Measurements from ENCODE around the gene MELTF. TPM values are rescaled to one million over a fixed set of nuclear protein-coding genes. Genes with fewer than 3 reads are reported as not detected.

Gene MELTF
- polyA plus RNA-seq, 1 experiment = 1.8 TPM

DNA sequence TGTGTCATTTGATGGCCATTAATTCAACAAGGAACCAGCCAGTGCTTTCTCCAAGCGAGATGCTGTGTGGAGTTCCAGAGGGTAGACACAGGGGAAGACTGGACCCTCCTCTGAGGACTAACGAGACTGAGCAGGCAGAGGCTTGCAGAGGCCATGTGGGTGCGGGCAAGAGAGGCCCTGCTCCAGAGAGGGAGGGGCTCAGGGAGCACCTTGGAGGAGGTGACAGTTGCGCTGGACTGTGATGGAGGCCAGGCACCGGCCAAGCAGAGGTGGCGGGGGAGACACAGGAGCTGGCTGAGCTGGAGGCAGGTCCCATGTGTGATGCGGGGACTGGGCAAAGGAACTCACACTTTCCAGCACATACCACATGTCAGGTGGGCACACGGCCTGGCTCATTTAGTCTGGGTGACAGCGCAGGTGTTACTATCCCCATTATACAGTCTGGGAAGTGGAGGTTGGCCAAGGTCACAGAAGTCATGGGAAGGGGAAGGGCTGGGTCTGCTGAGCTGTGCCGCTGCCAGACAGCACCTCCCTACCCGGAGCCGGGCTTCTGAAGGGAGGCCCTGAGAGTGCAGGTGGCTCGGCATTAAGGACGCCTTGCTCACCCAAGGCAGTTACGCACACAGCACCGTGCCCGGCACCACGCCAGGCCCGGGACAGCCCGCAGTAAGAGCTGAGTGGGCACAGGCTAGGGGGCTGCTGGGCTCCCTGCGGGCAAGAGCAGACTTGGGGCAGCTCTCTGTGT lies 3.7 kb downstream of the MELTF start:
- Histone ChIP-seq H3K4me3 (ENCODE audit: low read depth, low read length) (no peak overlapping the region), H3K27me3 (ENCODE audit: control insufficient read depth, insufficient read depth, low read length) (peaks cover 8% of the 10 kb centered on the region), H3K36me3 (ENCODE audit: control insufficient read depth, insufficient read depth, low read length) (no peaks in the 10 kb centered on the region)
- POLR2A ChIA-PET = no interaction called here
- DNase-seq (ENCODE audit: low read depth) = no peak
- TF ChIP-seq, protein P1, sequence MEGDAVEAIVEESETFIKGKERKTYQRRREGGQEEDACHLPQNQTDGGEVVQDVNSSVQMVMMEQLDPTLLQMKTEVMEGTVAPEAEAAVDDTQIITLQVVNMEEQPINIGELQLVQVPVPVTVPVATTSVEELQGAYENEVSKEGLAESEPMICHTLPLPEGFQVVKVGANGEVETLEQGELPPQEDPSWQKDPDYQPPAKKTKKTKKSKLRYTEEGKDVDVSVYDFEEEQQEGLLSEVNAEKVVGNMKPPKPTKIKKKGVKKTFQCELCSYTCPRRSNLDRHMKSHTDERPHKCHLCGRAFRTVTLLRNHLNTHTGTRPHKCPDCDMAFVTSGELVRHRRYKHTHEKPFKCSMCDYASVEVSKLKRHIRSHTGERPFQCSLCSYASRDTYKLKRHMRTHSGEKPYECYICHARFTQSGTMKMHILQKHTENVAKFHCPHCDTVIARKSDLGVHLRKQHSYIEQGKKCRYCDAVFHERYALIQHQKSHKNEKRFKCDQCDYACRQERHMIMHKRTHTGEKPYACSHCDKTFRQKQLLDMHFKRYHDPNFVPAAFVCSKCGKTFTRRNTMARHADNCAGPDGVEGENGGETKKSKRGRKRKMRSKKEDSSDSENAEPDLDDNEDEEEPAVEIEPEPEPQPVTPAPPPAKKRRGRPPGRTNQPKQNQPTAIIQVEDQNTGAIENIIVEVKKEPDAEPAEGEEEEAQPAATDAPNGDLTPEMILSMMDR (IDR thresholded peaks at IDR 0.05; ENCODE audit: insufficient read depth, low read depth, low read length) = no peak
- CTCF ChIA-PET = interaction anchor here (0.6 to 0.9 kb wide), 2 partner anchors 23 to 192 kb away, joined by 3 to 4 read pairs; no protein-coding TSS in a partner anchor

DNA sequence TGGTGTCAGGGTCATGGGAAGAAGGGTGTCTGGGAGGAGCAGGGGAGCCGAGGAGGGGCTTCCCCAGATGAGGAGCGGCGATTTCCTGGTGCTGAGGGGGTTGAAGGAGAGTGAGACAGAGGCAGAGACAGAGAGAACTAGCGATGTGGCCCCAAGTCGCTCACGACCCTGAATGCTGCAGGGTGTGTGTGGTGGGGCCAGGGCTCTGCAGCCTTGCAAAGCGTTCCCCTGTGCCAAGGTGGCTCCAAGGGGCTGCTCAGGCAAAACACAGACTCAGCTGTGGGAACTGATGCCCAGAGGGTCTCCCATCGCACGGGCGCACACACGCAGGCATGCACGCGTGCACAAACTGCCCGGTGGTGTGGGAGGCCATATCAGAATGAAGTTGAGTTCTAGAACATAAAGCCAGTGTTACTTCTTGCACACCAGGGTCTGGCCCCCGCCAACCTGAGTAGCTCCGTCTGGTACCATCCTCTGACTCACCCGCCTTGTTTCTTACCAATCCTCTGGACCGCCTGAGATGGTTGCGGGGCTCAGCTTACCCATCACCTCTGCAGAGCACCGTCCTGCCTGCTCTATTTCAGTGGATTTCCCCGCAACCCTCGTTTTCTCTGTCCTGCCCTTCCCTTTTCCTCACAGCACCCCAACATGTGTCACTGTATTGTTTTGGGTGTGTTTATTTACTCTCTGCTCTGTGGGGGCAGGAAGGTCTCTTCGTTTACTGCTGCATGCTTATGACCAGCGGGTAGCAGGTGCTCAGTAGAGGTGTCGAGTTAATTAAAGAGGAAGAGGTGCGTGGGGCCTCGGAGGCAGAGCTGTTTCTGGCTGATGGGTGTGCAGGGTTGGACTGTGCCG lies 4.5 kb downstream of the MELTF start:
- no peak for DNase-seq (ENCODE audit: low read depth)
- CTCF ChIA-PET = interaction anchor here (0.9 to 1.7 kb wide), 2 partner anchors 21 to 22 kb away, joined by 4 to 5 read pairs; no protein-coding TSS in a partner anchor
- H3K27me3 ChIP-seq (ENCODE audit: control insufficient read depth, insufficient read depth, low read length) = peaks cover 8% of the 10 kb centered on the region
- no peaks in the 10 kb centered on the region for H3K36me3 ChIP-seq (ENCODE audit: control insufficient read depth, insufficient read depth, low read length)
- TF ChIP-seq, protein P1 (IDR thresholded peaks at IDR 0.05; ENCODE audit: insufficient read depth, low read depth, low read length) = no peak
- H3K4me3 ChIP-seq (ENCODE audit: low read depth, low read length) = no peak overlapping the region
- POLR2A ChIA-PET = no interaction called here

DNA sequence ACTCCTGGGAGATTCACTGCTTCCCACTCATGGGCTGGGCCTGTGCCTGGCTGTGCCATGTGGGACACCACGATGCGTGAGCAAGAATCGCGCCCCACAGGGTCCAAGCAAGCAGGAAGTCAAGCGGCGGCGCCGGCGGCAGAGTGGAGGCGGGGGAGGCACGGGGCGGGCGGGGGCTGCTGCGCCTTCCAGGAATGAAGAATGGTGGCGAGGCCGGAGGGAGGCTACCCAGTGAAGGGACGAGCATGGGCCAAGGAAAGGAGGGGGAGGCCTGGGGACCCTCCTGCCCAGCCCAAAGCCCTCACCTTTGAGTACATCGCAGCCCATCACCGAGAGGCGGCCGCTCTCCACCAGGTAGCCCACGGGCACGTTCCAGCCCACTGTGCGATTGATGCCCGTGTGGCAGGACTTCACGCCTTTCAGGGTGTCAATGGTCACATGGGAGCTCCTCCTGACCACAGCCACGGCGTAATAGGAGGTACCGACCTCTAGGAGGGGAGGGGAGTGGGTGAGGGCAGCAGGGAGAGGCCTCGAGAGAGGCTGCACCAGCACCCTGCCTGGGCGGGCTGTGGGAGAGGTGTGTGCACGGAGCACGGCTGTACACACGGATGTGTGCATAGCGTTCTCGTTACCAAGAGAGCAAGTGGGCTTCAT lies 5.5 kb downstream of the MELTF start:
- no peak for DNase-seq (ENCODE audit: low read depth)
- Histone ChIP-seq H3K27me3 (ENCODE audit: control insufficient read depth, insufficient read depth, low read length) (peaks cover 8% of the 10 kb centered on the region), H3K36me3 (ENCODE audit: control insufficient read depth, insufficient read depth, low read length) (no peaks in the 10 kb centered on the region), H3K4me3 (ENCODE audit: low read depth, low read length) (no peak overlapping the region)
- CTCF ChIA-PET = interaction anchor here (1.7 kb wide), 1 partner anchor 20 kb away, joined by 5 read pairs; no protein-coding TSS in a partner anchor
- TF ChIP-seq, protein P1 (IDR thresholded peaks at IDR 0.05; ENCODE audit: insufficient read depth, low read depth, low read length) = no peak
- POLR2A ChIA-PET = no interaction called here

DNA sequence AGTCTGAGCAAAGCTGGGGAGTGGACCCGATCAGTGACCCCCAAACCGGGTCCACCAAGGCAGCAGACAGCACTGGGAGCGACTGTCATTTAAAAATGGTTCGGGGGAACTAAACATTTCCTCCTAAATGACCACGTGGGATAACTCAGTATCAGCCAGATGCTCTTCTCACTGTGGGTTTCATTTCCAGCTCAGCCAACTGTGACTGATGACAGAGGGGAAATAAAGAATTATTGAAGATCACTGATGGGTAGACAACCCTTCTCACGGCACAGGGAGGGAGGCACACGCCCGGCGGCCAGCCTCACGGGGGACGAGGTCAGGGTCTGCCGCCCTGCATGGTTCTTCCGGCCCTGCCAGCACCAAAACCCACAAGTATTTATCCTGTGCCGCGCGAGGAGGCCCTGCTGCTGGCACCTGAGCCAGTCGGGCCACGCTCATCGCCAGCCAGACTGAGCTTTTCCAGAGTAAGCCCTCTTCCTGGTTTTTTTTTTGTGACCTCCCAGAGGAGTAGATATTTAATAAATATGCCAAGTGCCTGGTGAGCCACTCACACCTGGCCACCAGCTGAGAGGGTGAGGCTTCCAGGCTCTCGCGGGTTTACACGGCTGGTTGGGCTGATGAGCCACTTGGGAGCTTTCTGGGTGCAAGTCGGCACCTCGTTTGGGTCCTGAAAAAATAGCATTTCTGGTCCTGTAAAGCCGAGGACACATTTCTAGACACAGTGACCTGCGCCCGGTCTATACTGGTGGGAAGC lies 6.2 kb downstream of the MELTF start:
- Histone ChIP-seq H3K4me3 (ENCODE audit: low read depth, low read length) (no peak overlapping the region), H3K36me3 (ENCODE audit: control insufficient read depth, insufficient read depth, low read length) (no peaks in the 10 kb centered on the region), H3K27me3 (ENCODE audit: control insufficient read depth, insufficient read depth, low read length) (peaks cover 8% of the 10 kb centered on the region)
- TF ChIP-seq, protein P1 (IDR thresholded peaks at IDR 0.05; ENCODE audit: insufficient read depth, low read depth, low read length) = no peak
- POLR2A ChIA-PET = no interaction called here
- CTCF ChIA-PET = interaction anchor here (0.7 to 1.7 kb wide), 2 partner anchors 11 to 19 kb away, joined by 3 to 5 read pairs; no protein-coding TSS in a partner anchor
- DNase-seq (ENCODE audit: low read depth) = no peak

All from BJ (cell line).